Stimulated activated naive CD8-positive, alpha-beta T cell treated with anti-CD3 and anti-CD28 coated beads, Interleukin-15, amount 100 ng/mL, for 72 hours (primary cell): Measurements from ENCODE around the gene PCBP4.

ENCODE experiments used
- ATAC-seq: fragments of 150-1000 bp; cut with Tn5 transposase; 2 replicates; pipeline ENCODE4 v1.10.0; 2021; ENCODE audit warnings: mild to moderate bottlenecking, moderate library complexity
- DNase-seq, 2 donors: peaks; one replicate each; pipeline ENCODE4 v3.0.0; 2021 to 2022
- H3K27ac Mint-ChIP-seq, 2 donors: one replicate each; pipeline ENCODE4 v1.8.0; 2022; ENCODE audit warnings: mild to moderate bottlenecking in 2 of 2, mixed read lengths in 2 of 2, moderate library complexity in 2 of 2
- H3K27me3 Mint-ChIP-seq: one replicate; pipeline ENCODE4 v1.8.0; 2022; ENCODE audit warnings: mixed read lengths
- H3K4me1 Mint-ChIP-seq: one replicate; pipeline ENCODE4 v1.8.0; 2022; ENCODE audit warnings: mild to moderate bottlenecking, mixed read lengths
- H3K4me3 Mint-ChIP-seq, 2 donors: one replicate each; pipeline ENCODE4 v1.8.0; 2022; ENCODE audit warnings: mild to moderate bottlenecking in 2 of 2, mixed read lengths in 2 of 2, moderate library complexity in 1 of 2
- H3K9me3 Mint-ChIP-seq, 2 donors: one replicate each; pipeline ENCODE4 v1.8.0; 2022; ENCODE audit warnings: mixed read lengths in 2 of 2

PCBP4 gene

GRCh38 chr3:51968170-51968775 lies 1.0 kb upstream of the PCBP4 start:
- Mint-ChIP-seq H3K4me1 (peaks cover 48% of the 10 kb centered on the region), H3K4me3 (peak overlapping the region; percentile 86 to 91), H3K27me3 (peaks cover 21% of the 10 kb centered on the region), H3K27ac (peak overlapping the region in 1 of 2 donors; percentile 27), H3K9me3 (no peaks in the 10 kb centered on the region)
- DNase-seq: no peak
- no peak for ATAC-seq

GRCh38 chr3:51966922-51967383 lies 301 bp downstream of the PCBP4 start:
- peak overlapping the region in 1 of 2 donors; percentile 92 for H3K27ac Mint-ChIP-seq
- H3K4me3 Mint-ChIP-seq: peak overlapping the region; percentile 72 to 86
- DNase-seq: no peak
- H3K4me1 Mint-ChIP-seq: peaks cover 45% of the 10 kb centered on the region
- ATAC-seq: peak; percentile 66
- H3K9me3 Mint-ChIP-seq: no peaks in the 10 kb centered on the region
- peaks cover 21% of the 10 kb centered on the region for H3K27me3 Mint-ChIP-seq

GRCh38 chr3:51966486-51966885 lies 768 bp downstream of the PCBP4 start:
- H3K9me3 Mint-ChIP-seq: no peaks in the 10 kb centered on the region
- H3K4me3 Mint-ChIP-seq: peak overlapping the region; percentile 72 to 86
- H3K4me1 Mint-ChIP-seq: peaks cover 44% of the 10 kb centered on the region
- peak overlapping the region; percentile 80 to 92 for H3K27ac Mint-ChIP-seq
- ATAC-seq (no peak), DNase-seq (no peak)
- H3K27me3 Mint-ChIP-seq: peaks cover 21% of the 10 kb centered on the region

GRCh38 chr3:51966016-51966415 lies 1.2 kb downstream of the PCBP4 start:
- ATAC-seq (no peak), DNase-seq (no peak)
- peaks cover 21% of the 10 kb centered on the region for H3K27me3 Mint-ChIP-seq
- H3K4me1 Mint-ChIP-seq: peaks cover 39% of the 10 kb centered on the region
- peak overlapping the region in 1 of 2 donors; percentile 81 for H3K27ac Mint-ChIP-seq
- H3K9me3 Mint-ChIP-seq: no peaks in the 10 kb centered on the region
- peak overlapping the region; percentile 72 to 86 for H3K4me3 Mint-ChIP-seq

GRCh38 chr3:51964521-51964920 lies 2.7 kb downstream of the PCBP4 start:
- DNase-seq: no peak

GRCh38 chr3:51963951-51964451 lies 3.3 kb downstream of the PCBP4 start:
- ATAC-seq (no peak), DNase-seq (no peak)
- no peaks in the 10 kb centered on the region for H3K9me3 Mint-ChIP-seq
- H3K4me1 Mint-ChIP-seq: peaks cover 30% of the 10 kb centered on the region
- no peak overlapping the region for H3K4me3 Mint-ChIP-seq
- H3K27me3 Mint-ChIP-seq: peaks cover 21% of the 10 kb centered on the region
- H3K27ac Mint-ChIP-seq: no peak overlapping the region

More at GRCh38 chr3:51964521-51964920, 2.7 kb downstream of the PCBP4 start:
- H3K27me3 Mint-ChIP-seq: peaks cover 21% of the 10 kb centered on the region
- no peaks in the 10 kb centered on the region for H3K9me3 Mint-ChIP-seq
- H3K4me3 Mint-ChIP-seq: no peak overlapping the region
- ATAC-seq: no peak
- H3K4me1 Mint-ChIP-seq: peaks cover 34% of the 10 kb centered on the region
- H3K27ac Mint-ChIP-seq: no peak overlapping the region

- Mint-ChIP-seq H3K4me1 (peaks cover 20% of the 10 kb centered on the region), H3K4me3 (no peak overlapping the region), H3K27ac (no peak overlapping the region), H3K27me3 (peaks cover 25% of the 10 kb centered on the region), H3K9me3 (no peaks in the 10 kb centered on the region)
- DNase-seq (no peak), ATAC-seq (no peak)
These were observed 4.3 kb downstream of the PCBP4 start for GRCh38 chr3:51962854-51963530.

- Mint-ChIP-seq H3K9me3 (no peaks in the 10 kb centered on the region), H3K4me3 (no peak overlapping the region), H3K4me1 (peaks cover 16% of the 10 kb centered on the region), H3K27me3 (peaks cover 36% of the 10 kb centered on the region), H3K27ac (no peak overlapping the region)
- DNase-seq (no peak), ATAC-seq (no peak)
These were observed 5.4 kb downstream of the PCBP4 start for GRCh38 chr3:51961602-51962569.

GRCh38 chr3:51961011-51961410 lies 6.2 kb downstream of the PCBP4 start:
- Mint-ChIP-seq H3K4me1 (peaks cover 15% of the 10 kb centered on the region), H3K27ac (no peak overlapping the region), H3K9me3 (no peaks in the 10 kb centered on the region), H3K27me3 (peaks cover 40% of the 10 kb centered on the region), H3K4me3 (no peak overlapping the region)
- no peak for DNase-seq
- ATAC-seq: no peak

- no peak overlapping the region for H3K27ac Mint-ChIP-seq
- H3K4me3 Mint-ChIP-seq: no peak overlapping the region
- H3K27me3 Mint-ChIP-seq: peaks cover 37% of the 10 kb centered on the region
- DNase-seq (no peak), ATAC-seq (no peak)
- no peaks in the 10 kb centered on the region for H3K9me3 Mint-ChIP-seq
- peaks cover 10% of the 10 kb centered on the region for H3K4me1 Mint-ChIP-seq
These were observed 6.9 kb downstream of the PCBP4 start for GRCh38 chr3:51960386-51960785.

- Mint-ChIP-seq H3K27ac (no peak overlapping the region), H3K9me3 (no peaks in the 10 kb centered on the region), H3K4me1 (peaks cover 14% of the 10 kb centered on the region), H3K27me3 (peaks cover 37% of the 10 kb centered on the region), H3K4me3 (no peak overlapping the region)
- DNase-seq (no peak), ATAC-seq (no peak)
These were observed 7.6 kb downstream of the PCBP4 start for GRCh38 chr3:51959651-51960050.

- Mint-ChIP-seq H3K27ac (no peak overlapping the region), H3K27me3 (peaks cover 41% of the 10 kb centered on the region), H3K4me3 (no peak overlapping the region), H3K4me1 (peaks cover 14% of the 10 kb centered on the region), H3K9me3 (no peaks in the 10 kb centered on the region)
- DNase-seq: no peak
- ATAC-seq: no peak
These were observed 8.4 kb downstream of the PCBP4 start for GRCh38 chr3:51958603-51959521.

GRCh38 chr3:51957520-51958205 lies 9.6 kb downstream of the PCBP4 start:
- ATAC-seq (no peak), DNase-seq (no peak)
- Mint-ChIP-seq H3K4me3 (no peak overlapping the region), H3K27ac (no peak overlapping the region), H3K9me3 (no peaks in the 10 kb centered on the region), H3K4me1 (peaks cover 14% of the 10 kb centered on the region), H3K27me3 (peaks cover 50% of the 10 kb centered on the region)
